OCI-LY7 (cell line): ENCODE measurements around the gene HS3ST4.
"Not testable (repeated sequence)": the region's sequence is repeated elsewhere in the genome, so short reads cannot be mapped to it uniquely, and the experiment has no call there.

ENCODE experiments used
- EZH2phosphoT487 ChIP-seq: fragments of 200-600 bp; sonication (generic); IDR thresholded peaks from 2 replicates; pipeline ENCODE4 v1.6.1; 2018; ENCODE audit warnings: low read depth, borderline replicate concordance, mild to moderate bottlenecking, mixed run types, antibody characterized with exemption, low read length, moderate library complexity, mixed read lengths
- TF ChIP-seq, protein P1 (sequence below): fragments of 200-600 bp; sonication (generic); conservative IDR thresholded peaks from 2 replicates; pipeline ENCODE4 v1.5.1; 2014; ENCODE audit warnings: mild to moderate bottlenecking, antibody characterized with exemption, low read length, moderate library complexity, mixed read lengths

DNA sequence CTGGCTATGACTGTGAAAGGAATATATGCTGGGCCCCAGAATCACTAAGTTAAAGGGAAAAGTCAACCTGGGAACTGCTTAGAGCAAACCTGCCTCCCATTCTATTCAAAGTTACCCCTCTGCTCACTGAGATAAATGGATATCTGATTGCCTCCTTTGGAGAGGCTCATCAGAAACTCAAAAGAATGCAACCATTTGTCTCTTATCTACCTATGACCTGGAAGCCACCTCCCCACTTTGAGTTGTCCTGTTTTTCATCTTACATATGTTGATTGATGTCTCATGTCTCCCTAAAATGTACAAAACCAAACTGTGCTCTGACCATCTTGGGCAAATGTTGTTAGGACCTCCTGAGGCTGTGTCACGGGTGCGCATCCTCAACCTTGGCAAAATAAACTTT, 84.5 kb downstream of the HS3ST4 start:
- TF ChIP-seq, protein P1, sequence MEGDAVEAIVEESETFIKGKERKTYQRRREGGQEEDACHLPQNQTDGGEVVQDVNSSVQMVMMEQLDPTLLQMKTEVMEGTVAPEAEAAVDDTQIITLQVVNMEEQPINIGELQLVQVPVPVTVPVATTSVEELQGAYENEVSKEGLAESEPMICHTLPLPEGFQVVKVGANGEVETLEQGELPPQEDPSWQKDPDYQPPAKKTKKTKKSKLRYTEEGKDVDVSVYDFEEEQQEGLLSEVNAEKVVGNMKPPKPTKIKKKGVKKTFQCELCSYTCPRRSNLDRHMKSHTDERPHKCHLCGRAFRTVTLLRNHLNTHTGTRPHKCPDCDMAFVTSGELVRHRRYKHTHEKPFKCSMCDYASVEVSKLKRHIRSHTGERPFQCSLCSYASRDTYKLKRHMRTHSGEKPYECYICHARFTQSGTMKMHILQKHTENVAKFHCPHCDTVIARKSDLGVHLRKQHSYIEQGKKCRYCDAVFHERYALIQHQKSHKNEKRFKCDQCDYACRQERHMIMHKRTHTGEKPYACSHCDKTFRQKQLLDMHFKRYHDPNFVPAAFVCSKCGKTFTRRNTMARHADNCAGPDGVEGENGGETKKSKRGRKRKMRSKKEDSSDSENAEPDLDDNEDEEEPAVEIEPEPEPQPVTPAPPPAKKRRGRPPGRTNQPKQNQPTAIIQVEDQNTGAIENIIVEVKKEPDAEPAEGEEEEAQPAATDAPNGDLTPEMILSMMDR: not testable (repeated sequence)
- not testable (repeated sequence) for TF ChIP-seq EZH2phosphoT487
